GM10847 (cell line): Measurements from ENCODE around the gene CCDC184.

Experiments
- POLR2A ChIP-seq: IDR thresholded peaks from 2 replicates; pipeline ENCODE4 v1.6.1; 2011; ENCODE audit not compliant: insufficient read length; ENCODE audit errors: extremely low read depth

Gene CCDC184

GRCh38 chr12:48220701-48221100, 37.3 kb downstream of the CCDC184 start:
- TF ChIP-seq POLR2A: no peak

- TF ChIP-seq POLR2A: no peak
Observed at GRCh38 chr12:48221645-48222044, 38.2 kb downstream of the CCDC184 start.
